ENCODE measurements around the gene SAMD13. TPM values are rescaled to one million over a fixed set of nuclear protein-coding genes. Genes with fewer than 3 reads are reported as not detected.
A peak's percentile ranks its signal among the peaks of the same experiment; 100 is the strongest.

Gene SAMD13
- total and polyA plus RNA-seq, 2 of the 8 experiments (the other 6 are each of a cell fraction or from before 2014, with no cell fraction given), result 0.86 to 2.3 TPM

GRCh38 chr1:84298328-84298683 is 3.2 kb upstream of the SAMD13 start:
- peak overlapping the region; percentile 26 to 68 (median 55) for H3K9ac ChIP-seq (replicated peaks in 1 of 4; ENCODE audit: extremely low read depth in 1 of 4, low read depth in 3 of 4, low read length in 3 of 4)
- H3K9me3 ChIP-seq (ENCODE audit: insufficient read depth in 2 of 2, low read depth in 1 of 2, low read length in 1 of 2), result no peaks in the 10 kb centered on the region
- no peak overlapping the region for H2AK5ac ChIP-seq (ENCODE audit: low read depth, low read length)
- H4K20me1 ChIP-seq (replicated peaks in 1 of 2; ENCODE audit: control insufficient read depth in 1 of 2, insufficient read depth in 2 of 2, low read length in 2 of 2), result no peaks in the 10 kb centered on the region
- peak overlapping the region; percentile 42 for H3K56ac ChIP-seq (replicated peaks; ENCODE audit: insufficient read length, low read depth, low read length)
- H2BK12ac ChIP-seq (ENCODE audit: low read depth, low read length), result no peak overlapping the region
- 0 out of 2 replicates have a peak overlapping the region, but pooled peaks have one; percentile 65 for H2BK15ac ChIP-seq (ENCODE audit: low read length)
- CTCF ChIA-PET (ENCODE audit: partially characterized antibody), result interaction anchor here (0.6 to 1.5 kb wide), 2 partner anchors 95 to 276 kb away, joined by 3 to 4 read pairs; partner anchors contain the start of gene CTBS
- no peak overlapping the region for H3K27ac ChIP-seq (ENCODE audit: low read depth, low read length)
- H3K79me2 ChIP-seq (ENCODE audit: control insufficient read depth in 1 of 2, insufficient read depth in 2 of 2, low read length in 2 of 2), result no peaks in the 10 kb centered on the region
- no peak overlapping the region for H3K14ac ChIP-seq (ENCODE audit: insufficient read length)
- POLR2A ChIA-PET (ENCODE audit: partially characterized antibody), result interaction anchor here (0.7 kb wide), 1 partner anchor 24 kb away, joined by 3 read pairs; no protein-coding TSS in a partner anchor
- H3K4ac ChIP-seq (replicated peaks; ENCODE audit: insufficient read length, low read depth, low read length), result no peak overlapping the region
- no peak overlapping the region for H2BK20ac ChIP-seq (ENCODE audit: low read length)
- FAIRE-seq, result no peak
- H3K36me3 ChIP-seq (ENCODE audit: control insufficient read depth in 2 of 4, insufficient read depth in 4 of 4, low read length in 3 of 4), result no peaks in the 10 kb centered on the region
- peaks cover 5 to 22% (median 11%) of the 10 kb centered on the region in 4 experiments for H3K4me1 ChIP-seq (replicated peaks in 1 of 4; ENCODE audit: control insufficient read depth in 3 of 4, insufficient read depth in 4 of 4, low read length in 3 of 4)
- H3K23me2 ChIP-seq (ENCODE audit: low read depth, low read length), result peaks cover 10% of the 10 kb centered on the region; the same call in 1 of the 2 replicates
- peak overlapping the region; percentile 95; the same call in 1 of the 2 replicates for H3K18ac ChIP-seq (ENCODE audit: extremely low read depth, low read length)
- H3K27me3 ChIP-seq (replicated peaks in 1 of 4; ENCODE audit: control insufficient read depth in 3 of 4, extremely low read depth in 1 of 4, insufficient read depth in 3 of 4, low read length in 3 of 4), result no peaks in the 10 kb centered on the region
- H2AFZ ChIP-seq (ENCODE audit: low read length), result peak overlapping the region; percentile 70; the same call in 1 of the 2 replicates
- peak overlapping the region; percentile 78 for H4K91ac ChIP-seq (replicated peaks; ENCODE audit: insufficient read length, low read length)
- peak overlapping the region; percentile 83 for H4K8ac ChIP-seq (ENCODE audit: extremely low read depth, insufficient read depth, low read length)
- peak overlapping the region; percentile 90 to 97 (median 94) for H3K4me3 ChIP-seq (ENCODE audit: extremely low read depth in 1 of 4, insufficient read depth in 2 of 4, low read depth in 3 of 4, low read length in 4 of 4)
- peak in 1 of 2 experiments; percentile 77 for DNase-seq (ENCODE audit: low read depth in 1 of 2, low spot score in 2 of 2)
- WGBS, 2 experiments (ENCODE audit: extremely low coverage in 1 of 2, insufficient coverage in 1 of 2, insufficient read length in 1 of 2, insufficient replicate concordance in 2 of 2, low coverage in 1 of 2, low lambda C conversion rate in 2 of 2, missing lambda C conversion rate in 1 of 2), result 1% methylated on average over 33 of the region's 34 CpGs; no CpG with 5 or more reads in 1 of the 2 experiments
- H4K5ac ChIP-seq (ENCODE audit: insufficient read length, low read depth, low read length), result peak overlapping the region; percentile 6
- H2BK120ac ChIP-seq (replicated peaks; ENCODE audit: low read depth, low read length), result no peak overlapping the region
- no peak overlapping the region for H3K23ac ChIP-seq (ENCODE audit: insufficient read length)
- no peaks in the 10 kb centered on the region for H3K79me1 ChIP-seq (ENCODE audit: low read depth, low read length)
- peak overlapping the region; percentile 79; the same call in 1 of the 2 replicates for H2BK5ac ChIP-seq (ENCODE audit: low read depth, low read length)
- peak overlapping the region; percentile 62 to 83 for H3K4me2 ChIP-seq (ENCODE audit: insufficient read depth in 1 of 2, low read depth in 2 of 2, low read length in 2 of 2)
- TF ChIP-seq CEBPB (IDR thresholded peaks at IDR 0.05; ENCODE audit: low read depth, low read length) (no peak), ASH2L (IDR thresholded peaks at IDR 0.05; ENCODE audit: low read length) (peak; percentile 58), POLR2AphosphoS5 (IDR thresholded peaks at IDR 0.05; ENCODE audit: low read depth, low read length) (no peak), ZNF274 (IDR thresholded peaks at IDR 0.05; ENCODE audit: borderline replicate concordance, extremely low read depth, low read length) (no peak), RFX5 (IDR thresholded peaks at IDR 0.05; ENCODE audit: borderline replicate concordance, low read depth, low read length) (no peak), JUND (IDR thresholded peaks at IDR 0.05; ENCODE audit: low read length) (no peak), EP300 (IDR thresholded peaks at IDR 0.05; ENCODE audit: borderline replicate concordance in 1 of 2, low read depth in 2 of 2, low read length in 2 of 2) (no peak), SIX5 (IDR thresholded peaks at IDR 0.05; ENCODE audit: low read depth, low read length) (peak; percentile 53), SP4 (IDR thresholded peaks at IDR 0.05; ENCODE audit: low read length) (no peak), CBX5 (IDR thresholded peaks at IDR 0.05; ENCODE audit: low read depth, low read length) (no peak), POU5F1 (IDR thresholded peaks at IDR 0.05; ENCODE audit: low read depth, low read length) (no peak), BCL11A (IDR thresholded peaks at IDR 0.05; ENCODE audit: low read depth in 2 of 2, low read length in 2 of 2) (no peak), KDM5A (IDR thresholded peaks at IDR 0.05; ENCODE audit: low read length) (no peak), SAP30 (IDR thresholded peaks at IDR 0.05; ENCODE audit: insufficient read depth, insufficient replicate concordance, low read length) (no peak), TEAD4 (IDR thresholded peaks at IDR 0.05; ENCODE audit: low read depth, low read length) (no peak)
